Mesodermal cell (in vitro differentiated cells): ENCODE data around the gene TECPR1.

Source experiments
- H3K27ac ChIP-seq: 2 replicates; pipeline ENCODE4 v1.7.0; 2013; ENCODE audit warnings: mild to moderate bottlenecking, low read depth, low read length, moderate library complexity; ENCODE audit not compliant: severe bottlenecking
- H3K36me3 ChIP-seq: 2 replicates; pipeline ENCODE4 v1.7.1; 2013; ENCODE audit warnings: mild to moderate bottlenecking, low read length, moderate library complexity; ENCODE audit not compliant: control insufficient read depth, insufficient read depth
- H3K4me1 ChIP-seq: one replicate; pipeline ENCODE4 v1.7.1; 2013; ENCODE audit warnings: mild to moderate bottlenecking, low read length; ENCODE audit not compliant: insufficient read depth, control insufficient read depth, poor library complexity, severe bottlenecking
- H3K4me3 ChIP-seq: 2 replicates; pipeline ENCODE4 v1.7.0; 2013; ENCODE audit warnings: low read length, control low read depth, mild to moderate bottlenecking; ENCODE audit not compliant: insufficient read depth, poor library complexity, severe bottlenecking; ENCODE audit errors: extremely low read depth
- H3K9me3 ChIP-seq: 2 replicates; pipeline ENCODE4 v1.7.1; 2013; ENCODE audit warnings: mild to moderate bottlenecking, low read length, moderate library complexity; ENCODE audit not compliant: control insufficient read depth
- WGBS, 2 experiments: methylation state at CpG; one replicate each; pipeline ENCODE4 v1.1.5; 2013; ENCODE audit warnings: missing lambda C conversion rate in 2 of 2; ENCODE audit not compliant: insufficient coverage in 2 of 2; 5-methylcytosine and 5-hydroxymethylcytosine counted together

TECPR1 gene

GRCh38 chr7:98266840-98267239, 14.8 kb upstream of the TECPR1 start:
- peaks cover 6% of the 10 kb centered on the region for H3K4me1 ChIP-seq
- no peak overlapping the region for H3K27ac ChIP-seq
- peaks cover under 1% of the 10 kb centered on the region for H3K36me3 ChIP-seq
- no peak overlapping the region for H3K4me3 ChIP-seq
- no CpG with 5 or more reads among the region's 2 CpGs for WGBS, 2 experiments
- no peaks in the 10 kb centered on the region for H3K9me3 ChIP-seq

- H3K36me3 ChIP-seq, result peaks cover 11% of the 10 kb centered on the region
- H3K4me3 ChIP-seq, result no peak overlapping the region
- 70 to 81% methylated on average over 2 to 4 of the region's 5 CpGs for WGBS, 2 experiments
- H3K4me1 ChIP-seq, result peaks cover 6% of the 10 kb centered on the region
- no peaks in the 10 kb centered on the region for H3K9me3 ChIP-seq
- peak overlapping the region; percentile 82 for H3K27ac ChIP-seq
Observed at GRCh38 chr7:98265841-98266271, 13.8 kb upstream of the TECPR1 start.

DNA sequence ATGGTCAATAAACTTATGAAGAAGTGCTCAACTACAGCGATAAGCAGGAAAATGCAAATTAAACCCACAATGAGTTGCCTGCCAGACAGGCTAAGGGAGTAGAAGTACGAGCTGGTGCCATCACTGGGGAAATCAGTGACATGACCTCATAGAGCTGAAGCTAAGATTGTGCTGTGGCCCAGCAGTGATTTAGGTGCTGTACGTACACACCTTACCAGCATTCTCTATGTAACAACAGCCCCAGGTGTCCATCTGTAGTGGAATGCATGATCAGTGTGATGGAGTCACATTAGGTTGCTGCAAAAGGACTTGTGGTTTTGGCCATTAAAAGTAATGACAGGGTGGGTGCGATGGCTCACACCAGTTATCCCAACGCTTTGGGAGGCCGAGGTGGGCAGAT, 5.7 kb upstream of the TECPR1 start:
- Histone ChIP-seq H3K4me3 (no peak overlapping the region), H3K36me3 (peaks cover 22% of the 10 kb centered on the region), H3K4me1 (no peaks in the 10 kb centered on the region), H3K9me3 (no peaks in the 10 kb centered on the region), H3K27ac (no peak overlapping the region)
- WGBS, 2 experiments, result 86 to 89% methylated on average over 5 of the region's 6 CpGs

DNA sequence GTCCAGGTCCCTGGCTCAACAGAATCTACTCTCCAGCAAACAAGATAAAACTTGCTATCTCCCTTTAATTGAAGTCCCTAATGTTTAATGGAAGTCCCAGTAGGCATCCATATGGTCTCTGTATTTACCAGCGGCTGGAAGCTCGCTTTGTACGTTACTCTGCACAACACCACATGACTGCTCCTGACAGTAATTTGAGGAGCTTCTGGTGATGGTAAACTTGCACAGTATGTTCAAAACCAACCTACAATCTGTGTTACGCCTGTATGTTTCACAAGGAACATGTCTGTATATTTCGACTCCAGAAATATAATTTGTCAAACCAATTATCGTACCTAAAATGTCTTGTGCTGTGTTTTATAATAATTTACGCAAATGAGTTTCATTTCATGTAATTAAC, 4.4 kb upstream of the TECPR1 start:
- Histone ChIP-seq H3K36me3 (peaks cover 17% of the 10 kb centered on the region), H3K27ac (no peak overlapping the region), H3K4me3 (no peak overlapping the region), H3K4me1 (no peaks in the 10 kb centered on the region), H3K9me3 (no peaks in the 10 kb centered on the region)
- WGBS, 2 experiments, result 100% methylated on average over 2 to 3 of the region's 7 CpGs

DNA sequence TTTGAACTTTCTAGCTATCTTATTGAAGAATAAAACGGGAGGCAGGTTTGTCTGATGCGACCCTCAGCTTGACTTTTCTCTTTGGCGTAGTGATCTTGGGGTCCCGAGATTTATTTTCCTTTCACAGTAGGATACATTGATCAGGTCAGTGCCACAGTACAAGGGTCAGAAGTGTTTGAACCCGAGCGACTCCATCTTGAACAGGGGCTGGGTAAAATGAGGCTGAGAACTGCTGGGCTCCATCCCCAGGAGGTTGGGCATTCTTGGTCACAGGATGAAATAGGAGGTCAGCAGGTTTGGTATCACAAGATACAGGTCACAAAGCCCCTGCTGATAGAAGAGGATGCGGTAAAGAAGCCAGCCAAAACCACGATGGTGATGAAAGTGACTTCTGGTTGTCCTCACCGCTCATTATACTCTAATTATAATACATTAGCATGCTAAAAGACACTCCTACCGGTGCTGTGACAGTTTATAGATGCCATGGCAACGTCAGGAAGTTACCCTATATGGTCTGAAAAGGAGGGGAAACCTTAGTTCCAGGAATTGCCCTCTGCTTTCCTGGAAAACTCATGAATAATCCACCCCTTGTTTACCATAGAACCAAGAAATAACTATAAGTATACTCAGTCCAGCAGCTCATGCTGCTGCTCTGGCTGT, 3.0 kb upstream of the TECPR1 start:
- H3K4me1 ChIP-seq, result peaks cover 5% of the 10 kb centered on the region
- H3K4me3 ChIP-seq, result no peak overlapping the region
- 90 to 98% methylated on average over 6 to 10 of the region's 11 CpGs for WGBS, 2 experiments
- H3K27ac ChIP-seq, result no peak overlapping the region
- H3K9me3 ChIP-seq, result no peaks in the 10 kb centered on the region
- peaks cover 11% of the 10 kb centered on the region for H3K36me3 ChIP-seq

DNA sequence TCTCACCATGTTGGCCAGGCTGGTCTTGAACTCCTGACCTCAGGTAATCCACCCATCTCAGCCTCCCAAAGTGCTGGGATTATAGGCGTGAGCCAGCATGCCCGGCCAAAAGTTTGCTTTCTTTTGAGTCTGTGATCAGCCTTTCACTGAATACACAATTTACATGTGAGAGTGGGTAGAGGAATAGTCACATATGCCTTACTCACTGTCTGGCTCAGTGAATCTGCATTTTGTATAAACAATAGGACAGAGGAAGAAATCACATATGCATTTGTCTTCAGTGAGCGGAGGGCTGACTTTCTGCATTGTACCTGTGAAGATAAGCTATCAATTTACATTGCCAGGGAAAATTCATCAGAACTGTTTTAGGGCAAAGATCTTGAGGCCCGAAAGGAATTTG, 2.5 kb upstream of the TECPR1 start:
- Histone ChIP-seq H3K4me1 (peaks cover 5% of the 10 kb centered on the region), H3K27ac (no peak overlapping the region), H3K9me3 (no peaks in the 10 kb centered on the region), H3K4me3 (no peak overlapping the region), H3K36me3 (peaks cover 11% of the 10 kb centered on the region)
- WGBS, 2 experiments, result 95 to 100% methylated on average over 3 to 4 of the region's 4 CpGs

DNA sequence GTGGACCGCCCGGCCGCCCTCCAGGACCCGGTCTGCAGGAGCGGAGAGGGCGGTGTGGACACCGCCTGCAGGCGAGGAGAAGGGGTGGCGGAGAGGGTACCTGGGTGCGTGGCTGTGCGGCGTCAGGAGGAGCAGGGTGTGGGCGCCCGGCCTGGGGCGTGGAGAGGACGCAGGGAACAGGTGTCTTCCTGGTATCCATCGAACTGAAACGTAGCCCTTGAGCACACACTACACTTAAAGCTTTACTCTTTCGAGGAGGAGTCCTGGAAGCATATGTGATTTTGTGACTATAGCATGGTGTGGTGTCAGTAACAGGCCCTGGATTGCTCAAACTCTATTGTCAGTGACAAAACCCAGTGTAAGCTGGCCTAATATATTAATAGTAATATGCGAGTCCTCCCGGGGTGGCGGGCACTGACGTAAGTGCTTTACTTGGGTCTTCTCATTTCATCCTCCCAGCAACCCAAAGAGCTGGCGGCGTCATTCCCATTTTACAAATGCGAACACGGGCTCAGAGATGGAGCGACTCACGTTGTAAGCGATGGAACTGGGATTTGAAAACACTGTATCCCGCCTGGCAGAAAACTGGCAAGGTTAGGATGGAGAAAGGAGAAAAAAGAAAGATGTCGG, 508 bp upstream of the TECPR1 start:
- Histone ChIP-seq H3K27ac (no peak overlapping the region), H3K4me3 (peak overlapping the region; percentile 87), H3K4me1 (peaks cover 5% of the 10 kb centered on the region), H3K36me3 (peaks cover 13% of the 10 kb centered on the region), H3K9me3 (no peaks in the 10 kb centered on the region)
- 25 to 36% methylated on average over 18 to 20 of the region's 32 CpGs for WGBS, 2 experiments

- Histone ChIP-seq H3K9me3 (no peaks in the 10 kb centered on the region), H3K4me3 (peak overlapping the region; percentile 87), H3K27ac (no peak overlapping the region), H3K36me3 (peaks cover 6% of the 10 kb centered on the region), H3K4me1 (peaks cover 5% of the 10 kb centered on the region)
- 0 to 11% methylated on average over 4 to 5 of the region's 9 CpGs for WGBS, 2 experiments
Observed at GRCh38 chr7:98251231-98251600, 816 bp downstream of the TECPR1 start.

GRCh38 chr7:98250789-98251188, 1.2 kb downstream of the TECPR1 start:
- WGBS, 2 experiments, result 39 to 53% methylated on average over 2 of the region's 3 CpGs
- H3K9me3 ChIP-seq, result no peaks in the 10 kb centered on the region
- H3K4me1 ChIP-seq, result peaks cover 5% of the 10 kb centered on the region
- H3K27ac ChIP-seq, result no peak overlapping the region
- H3K4me3 ChIP-seq, result no peak overlapping the region
- H3K36me3 ChIP-seq, result peaks cover 5% of the 10 kb centered on the region

DNA sequence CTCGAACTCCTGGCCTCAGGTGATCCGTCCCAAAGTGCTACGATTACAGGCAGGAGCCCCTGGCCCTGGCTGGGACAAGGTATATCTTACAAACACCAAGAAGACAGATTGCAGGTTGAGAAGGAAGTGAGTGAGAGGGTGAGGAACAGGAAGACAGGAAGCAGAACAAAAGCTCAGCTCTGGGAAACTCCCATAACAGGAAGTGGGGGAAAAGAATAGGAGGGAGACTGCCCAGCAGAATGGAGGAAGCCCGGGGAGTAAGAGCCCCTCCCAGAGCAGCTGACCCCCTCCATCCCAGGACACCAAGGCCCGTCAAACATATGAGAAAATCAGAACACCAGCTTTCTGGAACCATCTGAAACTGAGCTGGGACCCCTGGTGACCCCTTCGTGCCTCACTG, 2.9 kb downstream of the TECPR1 start:
- H3K36me3 ChIP-seq, result peaks cover 5% of the 10 kb centered on the region

GRCh38 chr7:98248156-98248555, 3.9 kb downstream of the TECPR1 start:
- no peak overlapping the region for H3K27ac ChIP-seq
- peaks cover 5% of the 10 kb centered on the region for H3K36me3 ChIP-seq
- peaks cover 5% of the 10 kb centered on the region for H3K4me1 ChIP-seq
- WGBS, 2 experiments, result 92 to 96% methylated on average over 8 to 12 of the region's 12 CpGs
- H3K4me3 ChIP-seq, result no peak overlapping the region
- H3K9me3 ChIP-seq, result no peaks in the 10 kb centered on the region

More for the DNA sequence above, 2.9 kb downstream of the TECPR1 start:
- Histone ChIP-seq H3K9me3 (no peaks in the 10 kb centered on the region), H3K4me1 (peaks cover 5% of the 10 kb centered on the region), H3K4me3 (no peak overlapping the region), H3K27ac (peak overlapping the region; percentile 10)
- 78 to 100% methylated on average over 2 to 4 of the region's 6 CpGs for WGBS, 2 experiments
